ENCODE data around the gene TPST2.
A peak's percentile ranks its signal among the peaks of the same experiment; 100 is the strongest.
"Not testable (repeated sequence)": the region's sequence is repeated elsewhere in the genome, so short reads cannot be mapped to it uniquely, and the experiment has no call there.

Gene TPST2

DNA sequence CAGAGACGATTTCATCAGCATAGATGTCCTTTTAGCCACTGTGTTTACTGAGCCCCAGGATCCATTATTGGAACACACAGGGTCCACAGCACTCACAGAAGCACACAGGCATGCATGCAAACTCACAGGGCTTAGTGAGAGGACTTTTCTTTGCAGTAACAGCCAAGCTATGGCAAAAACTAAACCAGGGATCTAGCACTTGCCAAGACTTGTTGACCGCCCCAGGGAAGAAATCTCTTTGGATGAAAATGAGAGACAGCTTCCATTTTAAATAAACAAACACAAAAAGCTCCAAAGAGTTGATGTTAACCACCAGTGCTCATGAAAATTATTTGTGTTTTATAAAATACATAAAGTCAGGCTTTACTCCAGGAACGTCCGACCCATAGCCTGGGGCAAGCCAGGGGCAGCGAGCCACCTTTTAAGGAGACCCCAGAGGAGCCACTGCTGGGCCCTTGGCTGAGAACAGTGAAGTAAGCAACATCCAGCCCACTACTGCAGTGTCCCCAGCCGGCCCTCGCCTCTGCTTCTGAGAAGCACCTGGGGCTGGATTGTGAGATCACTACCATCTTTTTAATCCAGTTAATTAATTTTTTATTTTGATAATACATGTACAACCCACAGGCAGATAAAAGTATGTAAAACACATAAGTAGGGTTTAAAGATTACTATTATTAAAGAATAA is 55.6 kb downstream of the TPST2 start:
- no peak for DNase-seq (ENCODE audit: low read depth in 3 of 3)

DNA sequence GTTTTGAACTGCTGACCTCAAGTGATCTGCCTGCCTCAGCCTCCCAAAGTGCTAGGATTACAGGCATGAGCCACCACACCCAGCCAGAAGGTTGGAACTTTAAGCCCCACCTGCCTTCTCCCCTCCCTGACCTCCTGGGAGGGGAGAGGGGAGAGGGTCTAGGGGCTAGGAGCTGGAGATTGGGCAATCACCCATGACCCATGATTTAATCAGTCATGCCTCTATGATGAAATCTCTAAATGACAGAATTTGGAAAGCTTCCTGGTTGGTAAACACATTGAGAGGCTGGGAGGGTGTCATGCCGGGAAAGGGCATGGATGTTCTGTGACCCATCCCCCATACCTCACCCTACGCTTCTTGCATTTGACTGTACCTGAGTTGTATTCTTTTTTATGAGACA is 60.6 kb downstream of the TPST2 start:
- no peak for DNase-seq (ENCODE audit: low read depth in 3 of 3)

DNA sequence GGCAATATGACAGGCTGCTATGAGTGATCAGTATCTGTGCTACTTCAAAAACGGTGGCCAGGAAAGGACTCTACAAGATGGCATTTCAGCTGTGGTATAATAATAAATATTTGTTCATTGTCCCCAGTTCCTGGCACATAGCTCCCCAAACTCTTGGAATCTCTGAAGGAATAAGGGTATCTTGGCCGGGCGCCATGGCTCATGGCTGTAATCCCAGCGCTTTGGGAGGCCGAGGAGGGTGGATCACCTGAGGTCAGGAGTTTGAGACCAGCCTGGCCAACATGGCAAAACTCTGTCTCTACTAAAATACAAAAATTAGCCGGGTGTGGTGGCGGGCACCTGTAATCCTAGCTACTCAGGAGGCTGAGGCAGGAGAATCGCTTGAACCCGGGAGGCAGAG is 61.4 kb downstream of the TPST2 start:
- not testable (repeated sequence) for DNase-seq (ENCODE audit: low read depth in 3 of 3)

DNA sequence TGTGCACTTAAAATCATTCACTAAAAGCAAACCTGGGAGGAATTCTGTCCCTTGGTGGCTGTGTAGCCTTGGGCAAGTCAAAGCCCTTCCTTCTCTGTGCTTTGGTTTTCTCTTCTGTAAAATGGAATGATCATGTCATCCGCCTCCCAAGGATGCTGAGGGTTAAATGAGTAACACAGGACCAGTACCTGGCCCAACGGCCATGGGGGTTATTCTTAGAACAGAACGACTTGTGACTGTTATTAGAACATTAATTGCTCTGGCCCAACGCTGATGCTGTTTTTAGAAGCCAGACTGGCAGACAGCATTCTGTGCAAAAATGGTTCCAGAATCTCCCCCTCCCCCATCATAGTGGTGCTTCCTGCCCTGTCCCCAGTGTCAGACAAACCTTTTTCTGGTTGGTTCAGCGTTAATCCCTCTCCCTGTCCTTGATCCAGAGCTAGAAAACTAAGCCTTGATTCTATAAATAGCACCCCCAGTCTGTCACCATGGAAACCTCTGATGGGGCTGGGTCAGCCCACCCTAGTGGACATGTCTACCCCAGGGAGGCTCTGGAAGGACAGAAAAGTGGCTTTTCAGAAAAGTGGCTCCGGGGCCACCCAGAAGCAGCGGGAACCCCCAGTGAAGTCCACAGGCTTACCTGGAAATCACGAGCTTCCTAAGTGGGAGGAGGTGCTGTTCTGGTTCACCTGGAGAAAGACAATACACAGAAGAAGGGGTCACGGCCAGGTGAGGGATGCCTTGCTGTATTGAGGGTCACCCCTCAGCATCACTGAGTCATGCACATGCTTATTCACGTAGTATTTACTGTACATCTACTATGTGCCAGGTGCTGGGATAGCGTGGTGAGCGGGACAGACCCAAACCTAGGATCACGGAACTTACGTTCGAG is 62.1 kb downstream of the TPST2 start:
- no peak for DNase-seq (ENCODE audit: low read depth in 3 of 3)

DNA sequence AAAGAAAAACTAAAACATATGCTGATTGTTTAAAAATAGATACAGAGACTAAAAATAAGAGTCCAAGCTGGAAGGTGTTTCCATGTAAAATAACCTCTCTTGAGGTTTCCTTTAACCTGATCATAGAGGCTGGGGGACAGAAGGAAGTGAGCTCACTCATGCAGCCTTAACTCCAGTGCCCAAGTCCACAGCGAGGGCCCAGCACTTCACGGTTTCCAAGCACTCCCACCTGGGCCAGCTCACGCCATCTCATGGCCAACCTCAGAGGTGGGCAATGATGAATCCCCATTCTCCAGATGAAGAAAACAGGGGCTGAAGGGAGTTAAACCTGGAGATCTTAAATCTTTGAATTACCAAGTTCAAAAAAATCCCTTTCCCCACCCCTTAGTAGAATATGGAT is 62.8 kb downstream of the TPST2 start:
- no peak for DNase-seq (ENCODE audit: low read depth in 3 of 3)

DNA sequence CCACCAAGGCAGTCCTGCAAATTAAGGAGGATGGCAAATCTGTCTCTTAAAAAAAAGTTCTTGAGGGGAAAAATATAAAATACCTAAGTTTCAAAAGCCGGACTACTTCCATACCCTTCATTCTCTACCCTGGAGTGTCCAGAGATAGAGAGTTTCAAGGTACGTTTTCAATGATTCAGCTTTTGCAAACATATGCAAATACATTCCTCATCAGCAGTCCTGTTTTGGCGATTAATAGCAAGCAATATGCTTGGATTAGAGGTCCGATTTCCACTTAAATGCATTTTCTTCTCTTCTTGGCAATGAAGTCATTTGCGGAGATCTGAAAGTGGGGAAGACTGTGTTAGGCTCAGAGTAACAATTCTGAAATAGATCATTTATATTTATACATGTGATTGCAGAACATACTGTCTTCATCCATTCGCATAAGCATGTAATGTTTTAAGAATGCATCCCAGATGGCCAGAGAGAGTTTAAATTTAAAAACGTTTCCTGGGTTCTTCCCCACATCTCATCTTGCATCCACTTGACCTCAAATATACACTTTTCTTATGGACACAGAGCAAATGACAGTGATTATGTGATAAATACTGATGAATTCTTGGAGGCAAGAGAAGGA is 63.9 kb downstream of the TPST2 start:
- no peak for DNase-seq (ENCODE audit: low read depth in 3 of 3)

DNA sequence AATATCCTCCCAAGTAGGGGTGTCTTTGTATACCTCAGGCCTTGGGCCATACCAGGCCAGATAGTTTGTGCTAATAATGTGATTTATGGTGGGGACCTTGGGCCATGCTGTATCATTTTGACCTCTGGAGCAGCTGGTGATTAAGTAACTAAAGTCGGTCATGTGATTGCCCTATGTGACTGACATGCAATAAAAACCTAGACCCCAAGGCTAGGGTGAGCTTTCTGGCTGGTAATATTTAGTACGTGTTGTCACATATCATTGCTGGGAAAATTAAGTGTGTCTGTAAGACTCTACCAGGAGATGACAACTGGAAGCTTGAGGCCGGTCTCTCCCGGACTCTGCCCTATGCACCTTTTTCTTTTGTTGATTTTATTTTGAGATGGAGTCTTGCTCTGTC is 65.1 kb downstream of the TPST2 start:
- no peak for DNase-seq (ENCODE audit: low read depth in 3 of 3)

DNA sequence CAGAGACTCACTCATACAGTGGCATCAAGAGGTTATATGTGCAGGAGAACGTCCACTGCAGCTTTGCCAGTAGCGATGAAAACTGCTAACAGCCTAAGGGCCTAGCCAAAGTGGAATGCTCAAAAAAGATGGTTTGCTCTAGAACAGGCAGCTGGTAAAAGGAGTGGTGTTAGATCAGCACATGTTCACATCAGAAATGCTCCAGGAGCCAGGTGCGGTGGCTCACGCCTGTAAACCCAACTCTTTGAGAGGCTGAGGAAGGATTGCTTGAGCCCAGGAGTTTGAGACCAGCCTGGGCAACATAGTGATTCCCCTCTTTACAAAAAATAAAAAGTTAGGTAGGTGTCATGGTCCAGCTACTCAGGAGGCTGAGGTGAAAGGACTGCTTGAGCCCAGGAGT is 67.3 kb downstream of the TPST2 start:
- no peak for DNase-seq (ENCODE audit: low read depth in 3 of 3)

DNA sequence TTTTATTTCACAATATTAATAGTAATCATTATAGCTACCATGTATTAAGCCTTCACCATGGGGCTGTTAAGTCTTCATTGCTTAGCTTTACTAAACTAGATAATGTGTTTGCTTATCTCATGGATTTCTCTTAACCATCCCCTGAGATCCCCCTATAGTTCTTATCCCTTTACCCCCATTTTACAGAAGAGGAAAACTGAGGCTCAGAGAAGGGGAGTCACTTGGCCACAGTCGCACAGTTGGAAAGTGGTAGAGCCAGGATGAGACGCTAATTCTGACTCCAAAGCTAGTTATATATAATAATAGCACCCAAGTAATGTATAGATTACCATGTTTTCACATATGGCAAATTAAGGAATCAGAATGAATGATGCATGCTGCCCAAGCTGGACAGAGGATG is 67.9 kb downstream of the TPST2 start:
- DNase-seq (ENCODE audit: low read depth in 3 of 3): no peak

DNA sequence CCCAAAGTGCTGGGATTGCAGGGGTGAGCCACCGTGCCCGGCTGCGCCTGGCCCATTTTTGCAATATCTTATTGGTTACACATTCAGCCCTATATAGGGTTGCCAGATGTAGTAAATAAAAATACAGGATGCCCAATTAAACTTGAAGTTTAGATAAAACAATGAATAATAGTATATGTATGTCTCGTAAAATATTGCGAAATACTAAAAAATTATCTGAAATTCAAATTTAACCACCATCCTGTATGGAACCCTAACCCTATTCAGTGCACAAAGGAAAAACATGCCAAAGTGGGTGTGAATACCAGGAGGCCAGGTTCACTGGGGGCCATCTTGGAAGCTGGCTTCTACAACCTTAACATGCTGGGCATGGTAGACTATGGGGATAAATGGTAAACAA is 72.5 kb downstream of the TPST2 start:
- no peak for DNase-seq (ENCODE audit: low read depth in 3 of 3)

DNA sequence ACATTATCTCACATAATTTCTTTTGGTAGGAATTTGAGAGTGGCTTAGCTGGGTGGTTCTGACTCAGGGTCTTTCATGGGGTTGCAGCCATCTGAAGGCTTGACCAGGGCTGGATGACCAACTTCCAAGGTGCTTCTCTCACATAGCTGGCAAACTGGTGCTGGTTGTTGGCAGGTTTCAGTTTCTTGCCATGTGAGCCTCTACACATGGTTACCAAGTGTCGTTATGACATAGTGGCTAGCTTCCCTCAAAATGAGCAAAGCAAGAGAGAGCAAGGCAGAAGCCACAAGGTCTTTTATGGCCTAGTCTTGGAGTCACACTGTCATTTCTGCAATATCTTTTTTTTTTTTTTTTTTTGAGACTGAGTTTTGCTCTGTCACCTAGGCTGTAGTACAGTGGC is 73.4 kb downstream of the TPST2 start:
- no peak for DNase-seq (ENCODE audit: low read depth in 3 of 3)

DNA sequence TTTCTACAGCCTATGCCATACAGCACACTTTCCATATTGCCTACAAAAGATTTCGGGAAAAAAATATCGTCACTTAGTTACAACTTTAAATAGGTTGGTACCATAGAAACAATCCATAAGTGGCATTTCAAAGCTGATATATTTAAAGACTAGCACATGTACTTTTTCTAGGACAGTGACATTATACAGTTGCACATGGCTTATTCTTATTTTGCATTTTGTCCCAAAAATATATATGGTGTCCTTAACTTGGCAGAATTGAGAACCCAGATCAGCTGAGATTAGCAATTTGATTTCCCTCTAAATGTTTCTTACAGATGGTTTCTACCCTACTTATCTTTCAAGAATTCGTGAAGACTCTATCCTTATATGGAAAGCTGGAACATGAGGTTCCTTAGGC is 74.0 kb downstream of the TPST2 start:
- DNase-seq (ENCODE audit: low read depth in 3 of 3): no peak

DNA sequence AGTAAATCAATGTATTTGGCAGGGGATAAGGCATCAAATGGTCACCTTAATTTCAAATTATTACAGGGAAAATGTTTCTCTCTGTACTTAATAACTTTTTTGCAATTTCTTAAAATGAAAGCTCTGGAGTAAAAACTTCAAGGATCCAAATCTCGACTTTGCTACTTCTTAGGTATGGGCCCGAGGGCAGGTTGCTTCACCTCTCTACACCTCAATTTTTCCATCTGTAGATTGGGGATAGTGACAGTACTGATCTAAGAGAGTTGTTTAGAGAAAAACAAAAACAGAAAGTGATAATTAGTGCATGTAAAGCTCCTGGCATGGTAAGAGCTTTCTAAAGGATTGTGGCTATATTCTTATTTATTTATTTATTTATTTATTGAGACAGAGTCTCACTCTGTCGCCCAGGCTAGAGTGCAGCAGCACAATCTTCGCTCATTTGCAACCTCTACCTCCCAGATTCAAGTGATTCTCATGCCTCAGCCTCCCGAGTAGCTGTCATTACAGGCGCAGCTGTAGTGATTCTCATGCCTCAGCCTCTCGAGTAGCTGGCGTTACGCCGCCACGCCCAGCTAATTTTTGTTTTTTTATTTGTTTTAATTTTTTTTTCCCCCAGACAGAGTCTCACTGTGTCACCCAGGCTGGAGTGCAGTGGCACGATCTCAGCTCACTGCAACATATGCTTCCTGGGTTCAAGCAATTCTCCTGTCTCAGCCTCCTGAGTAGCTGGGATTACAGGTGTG is 75.3 kb downstream of the TPST2 start:
- DNase-seq (ENCODE audit: low read depth in 3 of 3): no peak

DNA sequence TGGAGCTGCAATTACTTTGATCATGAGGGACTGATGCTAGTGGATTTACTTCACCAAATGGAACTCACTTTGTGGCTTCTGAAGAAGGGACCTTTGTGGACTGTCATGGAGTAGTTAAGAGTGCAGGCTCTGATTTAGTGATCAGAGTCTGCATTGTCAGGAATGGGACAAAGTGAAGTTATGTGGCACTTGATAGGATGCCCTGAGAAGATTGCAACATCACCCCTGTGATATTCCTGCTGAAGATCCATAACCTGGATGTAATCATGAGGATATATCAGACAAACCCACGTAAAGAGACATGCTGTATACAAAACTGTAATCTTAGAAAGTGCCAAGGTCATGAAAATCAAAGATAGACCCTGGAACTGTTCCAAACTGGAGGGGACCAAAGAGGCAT is 76.1 kb downstream of the TPST2 start:
- DNase-seq (ENCODE audit: low read depth in 3 of 3): no peak

DNA sequence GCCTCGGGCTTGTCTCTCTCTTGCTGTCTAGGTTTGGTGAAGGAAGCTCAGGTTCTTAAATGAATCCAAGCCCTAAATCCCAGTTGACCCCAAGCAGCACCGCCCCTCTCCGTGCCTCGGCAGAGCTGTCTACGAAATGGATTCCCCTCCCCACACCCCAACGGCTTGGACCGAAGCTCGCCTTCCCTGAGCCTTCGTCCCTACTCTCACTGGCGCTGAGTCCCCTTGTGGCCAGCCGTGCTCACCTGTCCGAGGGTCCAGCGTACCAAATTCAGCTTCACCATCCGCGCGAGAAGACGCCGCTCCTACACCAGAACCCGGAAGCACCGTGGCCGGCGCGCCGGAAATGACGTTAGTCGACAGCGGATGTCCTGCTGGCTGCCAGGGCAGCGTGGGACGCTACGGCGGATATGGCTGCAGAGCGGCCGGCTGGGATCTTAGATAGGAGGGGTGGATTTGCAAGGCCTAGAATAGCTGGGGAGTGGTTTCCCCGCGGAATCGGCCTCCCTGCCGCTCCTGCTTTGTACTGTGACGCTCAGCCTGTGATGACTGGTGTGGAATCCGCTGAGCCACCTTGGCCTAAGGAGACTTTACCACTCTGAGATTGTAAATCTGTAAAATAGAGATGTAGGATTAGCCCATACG is 77.7 kb downstream of the TPST2 start, which contains the start of gene TFIP11:
TSS of gene TFIP11 (minus strand) at position 325 of the 645 bp plus-strand sequence. CDS start 2,201 bp downstream, outside the sequence.
- peak; percentile 88 to 94 (median 92) for DNase-seq (ENCODE audit: low read depth in 3 of 3)

DNA sequence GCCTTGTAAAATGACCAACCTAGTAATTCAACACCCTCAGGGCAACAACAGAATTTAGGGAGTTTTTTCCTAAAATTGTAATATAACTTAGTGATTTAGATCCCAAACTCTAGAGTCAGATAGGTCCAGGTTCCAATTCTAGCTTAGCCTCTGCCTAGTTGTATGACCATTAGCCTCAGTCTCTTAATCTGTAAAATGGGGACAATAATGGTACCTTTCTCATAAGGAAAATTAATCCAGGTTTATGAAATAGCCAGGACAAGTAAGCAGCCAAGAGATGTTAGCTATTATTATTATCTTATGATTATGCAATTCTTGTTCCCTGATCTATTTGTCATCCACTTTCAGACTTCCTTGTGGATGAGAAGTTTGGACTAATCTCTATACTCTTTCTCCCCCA is 81.8 kb downstream of the TPST2 start:
- DNase-seq (ENCODE audit: low read depth in 3 of 3): no peak

DNA sequence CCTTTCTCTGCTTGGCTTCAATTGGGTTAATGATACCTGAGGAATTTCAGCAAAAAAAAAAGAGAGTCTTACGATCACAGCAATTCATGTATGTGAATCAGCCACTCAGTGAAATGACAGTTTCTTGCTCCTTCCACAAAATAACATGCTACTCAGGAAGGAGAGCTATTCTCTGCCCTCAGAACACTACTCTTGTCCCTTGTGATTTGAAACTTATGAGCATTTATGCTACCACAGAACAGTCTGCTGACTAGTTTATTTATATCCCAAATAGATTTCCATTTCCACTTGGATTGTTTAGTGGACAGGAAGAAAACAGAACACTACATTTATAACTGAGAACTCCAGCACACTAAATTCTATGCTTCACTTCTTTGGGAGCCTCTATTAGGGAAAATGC is 86.2 kb downstream of the TPST2 start:
- DNase-seq (ENCODE audit: low read depth in 3 of 3): no peak

DNA sequence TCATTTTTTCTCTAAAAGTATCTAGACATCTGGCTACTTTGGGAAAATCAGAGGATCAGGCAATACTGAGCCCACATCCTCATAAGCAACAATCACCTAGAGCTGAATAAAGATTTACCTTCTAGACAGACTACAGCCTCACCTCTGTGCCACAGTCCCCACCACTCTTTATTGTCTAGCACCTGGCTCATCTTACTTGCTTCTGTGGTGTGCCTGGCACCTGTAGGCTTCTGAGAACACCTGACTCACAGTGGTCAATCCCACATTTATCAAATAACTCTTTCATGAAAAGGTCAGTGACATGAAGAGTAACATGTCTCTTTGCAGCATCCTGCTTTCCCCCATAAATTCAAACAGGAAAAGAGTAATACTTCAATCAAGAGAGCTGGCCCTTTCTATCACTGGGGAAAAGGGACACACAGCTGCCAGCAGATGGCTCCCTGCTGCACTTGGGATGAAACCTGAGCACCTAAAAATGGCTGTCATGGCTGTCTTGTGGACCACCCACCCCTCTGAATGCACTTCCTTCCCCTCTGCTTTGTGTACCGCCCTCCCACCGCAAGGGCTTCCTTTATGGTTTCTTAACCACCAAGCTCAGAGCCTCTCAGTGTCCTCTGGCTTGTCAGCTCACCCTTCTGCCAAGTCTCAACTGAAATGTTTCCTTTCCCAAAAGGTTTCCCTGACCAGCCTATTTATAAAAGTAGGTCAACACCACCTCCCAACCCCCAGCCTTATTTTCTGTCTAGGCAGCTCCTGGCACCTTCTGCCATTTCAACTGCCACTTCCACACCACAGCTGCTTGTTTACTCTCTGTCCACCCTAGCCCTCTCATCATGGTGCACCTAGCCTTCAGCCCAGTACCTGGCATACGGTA is 87.0 kb downstream of the TPST2 start:
- peak in 1 of 3 experiments; percentile 33 for DNase-seq (ENCODE audit: low read depth in 3 of 3)

DNA sequence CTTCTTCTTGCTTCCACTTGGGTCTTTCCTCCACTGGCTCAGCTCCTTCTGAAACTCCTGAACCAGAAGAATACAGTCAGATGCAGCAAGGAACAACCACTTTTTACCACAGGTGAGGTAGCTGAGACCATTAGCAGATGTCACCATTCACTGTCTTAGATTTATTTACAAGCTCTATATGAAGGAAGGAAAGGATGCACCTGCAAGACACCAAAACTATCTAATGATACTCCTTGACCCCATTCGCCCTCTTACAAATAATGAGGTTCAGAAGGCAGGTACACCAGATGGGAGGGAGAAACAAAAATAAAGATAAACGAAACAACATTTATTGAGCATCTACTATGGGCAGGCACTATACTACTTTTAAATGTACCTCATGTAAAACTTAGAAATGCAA is 87.9 kb downstream of the TPST2 start:
- no peak for DNase-seq (ENCODE audit: low read depth in 3 of 3)

DNA sequence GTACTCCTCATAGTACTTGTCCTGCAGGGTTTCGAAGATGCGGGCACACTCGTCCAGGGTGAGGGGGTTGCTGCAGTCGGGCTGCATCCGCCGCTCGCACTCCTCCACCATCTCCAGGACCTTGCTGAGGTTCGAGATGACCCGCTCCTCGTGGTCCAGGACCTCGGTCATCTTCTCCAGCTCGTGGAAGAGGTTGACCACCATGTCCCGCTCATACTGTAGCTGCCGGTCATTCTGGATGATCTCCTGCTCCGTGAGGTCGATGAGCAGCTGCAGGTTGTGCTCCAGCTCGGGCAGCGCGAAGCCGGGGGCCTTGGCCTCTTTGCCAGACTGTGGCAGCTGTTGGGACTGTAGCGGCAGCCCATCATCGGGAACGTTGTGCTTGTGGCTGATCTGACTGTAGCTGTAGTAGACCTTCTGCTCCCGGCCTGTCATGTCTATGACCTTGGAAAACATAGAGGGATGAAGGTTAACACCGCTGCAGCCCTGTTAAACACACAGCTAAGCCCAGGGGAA is 90.7 kb downstream of the TPST2 start:
- DNase-seq (ENCODE audit: low read depth in 3 of 3): no peak
